ENCODE results near the gene VPS8. TPM values are rescaled to one million over a fixed set of nuclear protein-coding genes. Genes with fewer than 3 reads are reported as not detected.
A peak's percentile ranks its signal among the peaks of the same experiment; 100 is the strongest.
"Not testable (repeated sequence)": the region's sequence is repeated elsewhere in the genome, so short reads cannot be mapped to it uniquely, and the experiment has no call there.

VPS8 gene
- polyA plus RNA-seq, 1 donor, result 101 TPM

DNA sequence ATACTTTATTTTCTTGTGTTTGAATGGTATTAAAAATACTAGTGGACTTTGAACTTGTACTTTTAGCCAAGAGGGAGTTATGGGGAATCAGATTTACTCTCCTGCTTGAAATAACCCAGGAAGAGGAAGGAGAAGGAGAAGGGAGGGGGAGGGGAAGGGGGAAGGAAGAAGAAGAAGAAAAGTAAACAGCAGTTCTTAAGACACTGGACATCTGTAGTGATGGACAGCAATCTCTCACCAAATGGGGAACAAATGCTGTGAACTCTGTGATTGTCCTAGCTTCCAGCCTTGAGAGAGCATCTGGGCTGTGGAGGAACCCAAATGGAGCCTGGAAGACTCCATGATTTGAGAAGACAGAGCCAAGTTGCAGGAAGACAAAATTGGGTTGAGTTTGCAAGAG, 52.0 kb downstream of the VPS8 start:
- no peak for DNase-seq (ENCODE audit: low read depth)

GRCh38 chr3:184868477-184868876, 56.5 kb downstream of the VPS8 start:
- no peak for DNase-seq (ENCODE audit: low read depth)

DNA sequence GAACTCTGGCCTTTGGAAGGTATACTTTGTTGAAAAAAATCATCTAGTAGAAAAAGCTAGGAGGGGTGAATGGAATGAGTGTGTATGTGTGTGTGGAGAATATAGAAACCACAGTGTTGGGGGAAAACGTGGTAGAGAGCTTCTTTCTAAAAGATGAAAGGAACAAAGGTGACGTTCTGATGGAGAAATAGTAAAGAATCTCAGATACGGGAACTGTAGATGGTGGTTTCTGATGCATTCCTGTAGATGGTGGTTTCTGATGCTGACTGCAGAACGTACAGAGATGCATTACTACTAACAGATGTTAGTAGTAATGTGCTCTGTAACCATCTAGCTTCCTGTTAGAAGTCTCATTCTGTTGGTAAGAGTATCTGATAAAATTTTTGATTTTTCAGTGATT, 60.2 kb downstream of the VPS8 start:
- DNase-seq (ENCODE audit: low read depth), result no peak

DNA sequence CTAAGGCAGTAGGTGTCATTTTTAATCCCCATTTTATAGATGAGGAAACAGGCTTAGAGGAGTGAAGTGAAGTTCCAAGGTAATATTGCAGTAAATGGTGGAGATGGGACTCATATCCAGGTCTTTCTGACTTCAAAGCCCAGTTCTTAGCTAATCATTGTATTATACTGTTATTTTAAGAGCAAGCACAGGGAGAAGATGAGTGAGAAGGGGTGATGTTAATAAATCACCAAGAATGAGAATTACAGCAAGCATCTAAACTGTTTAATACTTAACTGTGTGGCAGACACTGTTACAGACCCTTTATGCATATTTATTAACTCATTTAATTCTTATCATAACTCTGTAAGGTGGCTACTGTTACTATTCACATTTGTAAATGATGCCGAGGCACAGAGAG, 61.2 kb downstream of the VPS8 start:
- DNase-seq (ENCODE audit: low read depth), result no peak

- peak; percentile 9 for DNase-seq (ENCODE audit: low read depth)
These were observed 63.0 kb downstream of the VPS8 start for GRCh38 chr3:184874709-184875644.

- DNase-seq (ENCODE audit: low read depth), result no peak
These were observed 68.5 kb downstream of the VPS8 start for GRCh38 chr3:184880276-184881019.

DNA sequence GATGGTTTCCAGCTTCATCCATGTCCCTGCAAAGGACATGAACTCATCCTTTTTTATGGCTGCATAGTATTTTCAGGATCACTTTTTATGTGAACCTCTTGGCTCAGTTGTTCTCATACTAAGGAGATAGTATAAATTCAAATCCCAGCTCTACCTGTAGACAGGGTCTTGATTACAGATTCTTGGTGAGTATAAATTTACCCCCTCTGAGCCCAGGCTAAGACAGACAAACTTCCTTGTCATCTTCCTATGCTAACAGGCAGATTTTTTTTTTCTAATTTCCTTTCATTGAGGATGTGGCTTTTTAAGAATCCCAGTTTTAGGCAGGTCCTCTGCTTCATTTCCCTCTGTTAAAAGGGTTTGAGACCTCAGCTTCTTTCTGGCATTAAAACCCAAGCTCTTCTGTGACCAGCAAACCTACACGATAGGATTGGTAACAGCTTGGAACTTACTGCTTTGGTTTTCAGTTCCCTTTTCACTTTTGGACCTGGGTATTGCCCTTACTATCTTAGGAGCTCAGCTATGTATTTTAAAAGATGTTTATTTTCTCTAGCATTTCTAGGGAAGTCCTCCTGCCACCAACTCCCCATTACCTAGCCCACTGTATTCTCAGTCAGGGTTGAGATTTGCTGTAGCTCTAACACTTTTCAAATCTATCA, 72.5 kb downstream of the VPS8 start:
- no peak for DNase-seq (ENCODE audit: low read depth)

DNA sequence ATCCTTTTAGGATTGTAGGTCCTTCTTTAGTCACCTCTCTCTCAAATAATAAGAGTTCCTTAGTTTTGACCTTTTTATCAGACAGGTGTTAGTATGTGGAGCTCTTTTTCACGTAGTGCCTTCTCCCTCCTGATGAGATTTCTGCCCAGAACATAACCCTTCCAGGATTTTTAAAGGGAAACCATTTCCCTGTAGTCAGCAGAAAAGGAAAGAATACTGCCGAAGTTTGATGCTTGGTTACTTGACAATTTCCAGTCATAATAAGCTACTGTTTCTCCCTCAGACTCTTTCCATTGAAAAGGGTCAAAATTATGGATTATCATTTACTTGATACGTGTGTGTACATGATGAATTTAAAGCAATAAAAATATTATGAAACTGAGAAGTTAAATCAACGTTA, 73.1 kb downstream of the VPS8 start:
- no peak for DNase-seq (ENCODE audit: low read depth)

DNA sequence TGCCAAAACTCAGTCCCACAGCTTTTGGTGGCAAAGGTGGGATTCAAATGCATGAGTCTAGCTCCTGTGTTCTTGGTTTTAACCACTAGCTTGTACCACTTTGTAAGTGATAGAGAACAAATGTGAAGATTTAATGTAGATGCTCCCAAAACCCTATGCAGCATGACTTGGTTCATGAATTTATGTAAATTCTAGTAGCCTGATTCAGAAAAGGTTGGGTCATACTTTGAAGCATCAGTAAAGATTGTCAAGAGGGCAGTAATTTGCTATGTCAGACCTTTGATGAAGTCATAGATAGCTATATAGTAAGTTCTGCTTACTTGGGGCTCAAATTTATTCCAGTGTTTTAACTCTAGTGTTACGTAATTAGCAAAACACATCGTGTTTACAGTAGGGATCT, 75.6 kb downstream of the VPS8 start:
- no peak for DNase-seq (ENCODE audit: low read depth)

GRCh38 chr3:184889312-184889904, 77.4 kb downstream of the VPS8 start:
- no peak for DNase-seq (ENCODE audit: low read depth)

GRCh38 chr3:184894051-184894450, 82.1 kb downstream of the VPS8 start:
- no peak for DNase-seq (ENCODE audit: low read depth)

- DNase-seq (ENCODE audit: low read depth), result no peak
These were observed 83.4 kb downstream of the VPS8 start for GRCh38 chr3:184895350-184895749.

- DNase-seq (ENCODE audit: low read depth), result no peak
These were observed 84.4 kb downstream of the VPS8 start for GRCh38 chr3:184896336-184896735.

GRCh38 chr3:184899953-184900595, 88.1 kb downstream of the VPS8 start:
- DNase-seq (ENCODE audit: low read depth), result no peak

DNA sequence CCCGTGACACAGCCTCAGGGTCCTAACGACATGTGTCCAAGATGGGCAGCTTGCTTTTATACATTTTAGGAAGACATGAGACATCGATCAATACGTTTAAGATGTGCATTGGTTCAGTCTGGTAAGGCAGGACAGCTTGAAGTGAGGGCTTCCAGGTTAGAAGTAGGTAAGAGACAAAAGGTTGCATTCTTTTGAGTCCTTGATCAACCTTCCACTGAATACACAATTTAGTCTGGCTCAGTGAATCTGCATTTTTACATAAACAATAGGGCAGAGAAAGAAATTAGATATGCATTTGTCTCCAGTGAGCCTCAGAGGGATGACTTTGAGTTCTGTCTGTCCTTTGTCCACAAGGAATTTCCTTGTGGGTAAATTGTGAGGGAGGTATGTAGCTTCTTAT, 95.1 kb downstream of the VPS8 start:
- DNase-seq (ENCODE audit: low read depth), result not testable (repeated sequence)

DNA sequence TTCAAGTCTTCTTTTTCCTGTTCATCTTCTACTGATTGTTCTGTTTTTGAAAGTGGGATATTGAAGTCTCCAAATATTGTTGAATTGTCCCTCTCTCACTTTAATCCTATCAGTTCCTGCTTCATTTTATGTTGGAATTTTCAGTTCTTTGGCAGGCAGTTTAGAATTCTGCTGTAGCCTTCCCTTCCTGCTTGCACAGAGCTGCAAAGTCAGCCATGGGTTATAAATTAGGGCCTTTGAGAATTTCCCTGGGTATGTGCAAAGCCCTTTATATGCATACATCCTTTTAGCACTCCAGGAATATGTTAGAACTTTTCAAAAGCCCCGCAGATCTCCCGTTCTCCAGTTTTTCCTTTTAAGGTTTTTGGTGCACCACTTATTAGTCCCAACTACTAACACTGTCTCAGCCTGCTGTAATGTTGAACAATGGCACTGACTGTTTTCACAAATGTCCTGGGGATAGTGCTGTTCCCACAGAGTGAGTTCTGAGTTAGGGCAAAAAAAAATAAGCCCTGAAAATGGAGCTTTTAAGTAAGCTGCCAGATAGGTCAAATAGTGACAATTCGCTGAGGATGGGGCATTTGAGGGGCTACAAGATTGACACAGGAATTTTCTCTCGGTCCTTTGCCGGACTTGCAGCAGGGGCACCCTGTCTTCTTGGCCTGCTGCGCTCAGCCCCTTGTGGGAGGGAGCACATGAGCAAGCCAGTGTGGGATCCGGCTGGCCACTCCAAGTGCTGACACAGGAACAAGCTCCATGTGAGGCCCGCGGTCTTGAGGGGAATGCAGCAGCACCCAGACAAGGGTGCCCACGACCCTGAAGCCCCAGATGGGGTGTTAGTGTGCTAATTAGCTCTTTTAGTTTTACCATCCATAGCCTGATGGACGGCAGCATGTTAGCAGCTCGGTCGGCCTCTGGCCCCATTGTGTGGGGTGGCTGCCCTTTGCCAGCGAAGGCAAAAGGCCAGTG, 96.0 kb downstream of the VPS8 start:
- DNase-seq (ENCODE audit: low read depth), result peak; percentile 6

DNA sequence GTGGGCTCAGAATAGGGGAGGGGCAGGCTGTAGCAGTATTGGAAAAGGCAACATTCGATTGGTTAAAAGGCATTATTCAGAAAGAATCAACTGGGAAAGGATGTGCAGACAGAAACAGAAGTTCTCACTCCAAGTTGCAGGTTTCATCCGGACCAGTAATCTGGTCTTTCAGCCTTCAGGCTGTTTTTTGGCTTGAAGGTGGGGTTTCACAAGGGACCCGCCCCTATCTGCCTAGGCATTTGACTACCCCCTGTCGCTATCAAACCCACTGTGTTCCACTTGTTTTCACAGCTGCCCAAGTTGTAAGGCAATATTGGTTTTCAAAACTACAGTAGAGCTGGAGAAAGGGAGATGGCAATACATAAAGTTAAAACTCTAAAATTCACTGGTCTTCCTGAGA, 96.9 kb downstream of the VPS8 start:
- no peak for DNase-seq (ENCODE audit: low read depth)

DNA sequence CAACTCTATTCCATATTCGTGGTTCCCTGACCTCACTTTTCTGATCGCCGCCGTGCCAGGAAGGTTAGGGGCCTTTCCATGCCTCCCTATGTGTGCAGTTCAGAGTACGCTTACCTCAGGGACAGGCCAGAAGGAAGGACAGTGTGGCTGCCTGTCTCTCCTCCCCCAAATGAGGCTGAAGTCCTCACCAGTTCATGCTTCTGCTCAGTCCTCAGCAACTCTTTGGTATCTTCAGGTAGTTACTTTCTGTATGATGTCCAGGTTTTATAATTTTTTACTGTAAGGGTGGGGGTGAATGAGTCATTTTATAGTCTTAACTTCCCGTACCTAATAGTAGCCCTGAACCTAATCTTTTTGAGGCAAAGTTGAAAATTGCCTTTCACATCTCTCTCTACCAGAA, 98.7 kb downstream of the VPS8 start:
- DNase-seq (ENCODE audit: low read depth), result no peak

DNA sequence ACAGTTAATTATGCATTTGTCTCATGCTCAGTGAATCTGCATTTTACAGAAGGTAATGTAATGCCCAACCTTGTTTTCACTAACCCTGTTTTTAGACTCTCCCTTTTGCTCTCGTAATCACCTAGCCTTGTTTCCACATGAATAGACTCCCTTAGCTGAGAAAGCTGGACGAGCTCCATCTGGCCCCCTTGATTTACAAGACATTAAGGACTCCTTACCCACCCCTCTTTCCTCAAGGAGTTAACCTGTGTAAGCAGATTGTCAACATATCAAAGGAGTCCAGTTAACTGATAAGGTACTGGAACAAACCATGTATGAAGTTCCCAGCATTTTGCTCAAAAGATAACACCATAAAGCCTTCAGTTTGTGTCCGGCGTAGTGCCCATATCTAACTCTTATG, 99.6 kb downstream of the VPS8 start:
- DNase-seq (ENCODE audit: low read depth), result no peak

DNA sequence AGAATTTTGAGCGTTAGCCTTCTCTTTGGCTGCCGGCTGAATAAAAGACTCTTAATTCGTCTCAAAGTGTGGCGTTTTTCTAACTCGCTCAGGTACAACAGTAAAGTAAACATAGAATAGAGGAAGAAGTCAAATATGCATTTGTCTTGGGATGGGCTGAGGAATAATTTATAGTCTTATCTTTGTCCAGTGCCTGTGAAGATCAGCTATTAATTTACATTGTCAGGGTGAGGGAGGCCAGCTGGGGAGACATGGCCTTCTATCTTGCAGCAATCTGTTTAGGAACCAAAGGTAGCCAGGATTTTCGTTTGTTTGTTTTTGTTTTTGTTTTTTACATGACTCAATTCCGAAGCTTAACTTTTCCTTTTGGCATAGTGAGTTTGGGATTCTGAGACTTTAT, 100.2 kb downstream of the VPS8 start:
- DNase-seq (ENCODE audit: low read depth), result no peak
